ENCODE data around the gene SRCIN1.

Gene SRCIN1

DNA sequence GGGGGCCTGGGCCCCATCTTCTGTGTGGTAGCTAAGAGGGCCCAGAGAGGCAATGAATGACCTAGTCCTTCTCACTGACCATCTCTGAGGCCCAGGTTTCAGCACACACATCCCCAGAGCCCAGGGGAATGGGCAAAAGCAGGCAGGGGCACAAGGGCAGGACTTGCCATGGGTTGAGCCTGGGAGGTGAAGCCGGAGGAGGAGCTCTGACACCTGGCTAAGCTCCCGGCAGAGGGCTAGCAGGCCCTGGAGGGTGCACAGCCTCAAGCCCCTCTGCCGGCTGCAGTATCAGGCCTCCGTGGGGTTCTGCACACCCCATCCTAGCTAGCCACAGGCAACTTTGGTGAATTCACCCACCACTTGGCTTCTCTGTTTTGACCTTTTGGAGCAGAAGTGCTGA is 5.3 kb downstream of the SRCIN1 start:
- in situ Hi-C loops (cut with MboI; ENCODE audit: low sequenced_read_pairs) = no loop called here

DNA sequence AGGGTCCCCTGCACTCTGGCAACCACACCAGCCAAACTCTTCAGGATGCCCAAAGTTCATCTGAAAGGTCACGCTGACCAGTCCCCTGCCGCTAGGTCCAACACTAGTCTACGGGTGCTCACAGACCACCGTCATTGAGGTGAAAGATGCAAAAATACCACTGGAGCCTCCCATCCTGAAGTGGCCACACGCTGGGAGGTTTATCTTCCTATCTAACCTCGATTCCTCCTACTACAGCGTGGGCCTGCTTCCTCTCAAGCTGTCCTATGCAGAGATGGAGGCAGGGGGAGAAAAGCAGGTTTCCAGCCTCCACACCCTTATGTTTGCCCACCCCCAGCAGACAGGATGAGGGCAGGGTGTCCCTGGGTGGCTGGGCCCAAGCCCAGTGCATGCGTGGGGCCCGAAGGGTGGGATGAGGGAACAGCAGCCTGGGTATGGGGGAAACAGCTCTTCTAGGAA is 6.3 kb downstream of the SRCIN1 start:
- in situ Hi-C loops (cut with MboI; ENCODE audit: low sequenced_read_pairs) = no loop called here

DNA sequence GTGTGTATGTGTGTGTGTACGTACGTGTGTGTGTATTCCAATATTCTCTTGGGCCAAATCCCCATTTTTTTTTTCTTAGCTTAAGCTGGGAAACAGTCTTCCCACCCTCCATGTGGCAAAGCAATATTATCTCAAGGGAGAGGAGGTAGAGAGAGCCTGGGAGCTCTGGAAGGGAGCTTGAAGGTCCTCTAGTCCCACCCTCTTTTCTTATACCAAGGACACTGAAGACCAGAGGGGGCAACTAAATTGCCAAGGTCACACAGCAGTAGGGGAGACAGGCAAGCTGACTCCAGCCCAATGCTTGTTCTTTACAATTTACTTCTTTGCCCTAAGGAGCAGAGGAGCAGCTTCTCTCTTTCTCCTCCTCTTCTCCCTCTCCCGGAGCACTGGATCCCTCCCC is 6.8 kb downstream of the SRCIN1 start:
- in situ Hi-C loops (cut with MboI; ENCODE audit: low sequenced_read_pairs) = no loop called here

DNA sequence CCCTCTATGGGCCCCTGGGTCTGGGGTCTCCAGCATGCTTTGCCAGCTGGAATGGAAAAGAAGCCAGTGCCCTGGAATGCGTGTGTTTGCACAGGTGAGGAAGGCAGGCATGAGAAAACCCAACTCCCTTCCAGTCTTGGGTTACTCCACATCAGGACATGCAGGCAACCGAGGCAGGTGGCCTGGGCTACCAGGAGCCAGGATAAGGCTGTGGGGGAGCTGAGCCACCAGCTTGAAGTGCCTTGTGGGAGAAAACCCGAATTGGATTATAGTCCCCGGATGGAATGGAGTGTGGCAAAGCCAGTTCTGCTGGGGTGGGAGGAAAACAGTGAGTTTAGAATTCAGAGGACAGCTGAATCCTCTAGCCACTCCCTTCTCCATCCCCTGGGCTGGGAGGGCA is 7.2 kb downstream of the SRCIN1 start:
- in situ Hi-C loops (cut with MboI; ENCODE audit: low sequenced_read_pairs) = no loop called here

DNA sequence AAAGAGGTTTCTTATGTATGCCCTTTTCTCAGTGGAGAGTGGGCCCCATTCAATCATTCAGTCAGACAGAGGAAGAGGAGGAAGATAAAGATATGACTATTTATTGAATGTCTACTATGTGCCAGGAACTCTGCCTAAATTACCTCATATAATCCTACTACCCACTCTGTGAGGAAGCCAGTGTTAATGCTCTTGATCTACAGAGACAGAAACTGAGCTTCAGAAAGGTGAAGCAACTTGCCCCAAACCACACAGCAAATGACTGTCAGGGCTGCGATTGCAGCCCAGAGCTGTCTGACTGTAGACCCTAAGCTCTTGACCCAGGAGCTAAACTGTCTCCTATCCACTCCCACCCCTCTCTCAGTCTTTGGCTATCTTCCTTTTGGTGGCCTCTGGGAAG is 8.4 kb downstream of the SRCIN1 start:
- in situ Hi-C loops (cut with MboI; ENCODE audit: low sequenced_read_pairs) = no loop called here

DNA sequence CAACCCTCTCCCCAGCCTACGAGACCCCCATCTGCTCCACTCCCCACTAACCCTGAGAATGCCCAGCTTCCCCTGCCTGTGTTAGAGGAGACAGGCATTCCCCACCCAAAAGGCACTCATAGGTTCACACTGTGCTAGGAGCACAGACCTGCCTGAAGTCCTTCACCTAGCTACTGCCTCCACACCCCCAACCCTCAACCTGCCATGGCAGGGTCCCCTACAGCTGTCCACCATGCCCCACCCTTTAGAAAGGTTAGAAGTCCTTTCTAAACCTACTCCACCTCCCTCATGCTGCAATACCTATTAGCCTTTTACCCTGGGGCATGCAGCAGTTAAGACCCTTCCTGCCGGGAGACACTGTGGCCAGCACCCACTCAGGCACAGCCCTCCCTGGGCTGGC is 9.1 kb downstream of the SRCIN1 start:
- in situ Hi-C loops (cut with MboI; ENCODE audit: low sequenced_read_pairs) = no loop called here

DNA sequence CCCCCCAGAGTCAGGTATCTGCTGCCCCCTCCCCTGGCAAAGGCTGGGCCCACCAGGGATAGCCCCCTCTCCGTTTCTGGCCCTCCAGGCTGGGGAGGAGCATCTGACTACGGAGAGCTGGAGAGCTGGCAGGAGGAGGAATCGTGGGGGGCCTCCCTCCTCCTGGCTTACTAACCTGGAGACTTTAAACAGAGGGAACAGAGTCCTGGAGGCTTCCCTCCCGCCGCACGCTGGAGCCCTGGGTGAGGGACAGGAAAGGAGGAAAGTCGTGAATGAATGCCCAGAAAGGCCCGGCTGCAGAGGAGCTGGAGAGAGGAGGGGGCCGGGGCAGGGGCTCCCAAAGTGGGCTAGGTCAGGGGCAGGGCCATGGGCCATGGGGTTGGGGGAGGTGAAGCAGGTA is 9.9 kb downstream of the SRCIN1 start:
- in situ Hi-C loops (cut with MboI; ENCODE audit: low sequenced_read_pairs) = no loop called here

DNA sequence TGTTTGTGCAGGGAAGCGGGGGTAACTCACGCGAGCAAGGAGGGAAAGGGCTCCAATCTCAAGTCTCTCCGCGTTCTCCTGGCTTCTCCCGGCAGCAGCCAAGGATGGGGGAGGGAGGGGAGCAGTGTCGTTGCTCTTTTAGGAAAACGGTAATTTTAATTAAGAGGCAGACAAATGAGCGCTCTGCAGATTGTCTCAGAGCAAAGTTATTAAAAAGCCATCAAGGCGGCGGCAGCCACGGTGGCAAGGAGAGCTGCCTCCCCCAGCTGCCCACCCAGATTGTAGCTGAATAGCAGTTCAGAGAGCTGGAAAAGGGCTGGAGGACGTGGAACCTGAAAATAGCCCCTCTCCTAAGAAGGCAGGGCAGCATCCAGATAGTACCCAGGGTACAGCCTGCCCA is 11.6 kb downstream of the SRCIN1 start:
- in situ Hi-C loops (cut with MboI; ENCODE audit: low sequenced_read_pairs) = no loop called here

DNA sequence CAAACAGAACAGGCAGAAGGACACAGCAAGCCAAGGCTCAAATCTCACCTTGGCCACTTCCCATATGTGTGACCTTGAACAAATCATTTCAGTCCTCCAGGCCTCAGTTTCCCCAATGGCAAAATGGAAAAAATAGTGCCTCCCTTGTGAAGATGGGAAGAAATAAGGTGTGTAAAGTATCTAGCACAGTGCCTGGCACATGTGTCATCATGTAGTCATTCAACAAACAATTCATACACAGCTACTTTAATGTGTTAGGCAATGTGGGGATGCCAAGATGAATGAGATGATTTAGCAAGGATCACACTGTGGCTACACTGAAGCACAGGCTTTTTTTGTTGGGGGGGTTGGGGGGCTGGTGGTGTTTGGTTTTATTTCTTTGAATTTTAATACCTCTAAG is 13.3 kb downstream of the SRCIN1 start:
- in situ Hi-C loops (cut with MboI; ENCODE audit: low sequenced_read_pairs) = no loop called here

DNA sequence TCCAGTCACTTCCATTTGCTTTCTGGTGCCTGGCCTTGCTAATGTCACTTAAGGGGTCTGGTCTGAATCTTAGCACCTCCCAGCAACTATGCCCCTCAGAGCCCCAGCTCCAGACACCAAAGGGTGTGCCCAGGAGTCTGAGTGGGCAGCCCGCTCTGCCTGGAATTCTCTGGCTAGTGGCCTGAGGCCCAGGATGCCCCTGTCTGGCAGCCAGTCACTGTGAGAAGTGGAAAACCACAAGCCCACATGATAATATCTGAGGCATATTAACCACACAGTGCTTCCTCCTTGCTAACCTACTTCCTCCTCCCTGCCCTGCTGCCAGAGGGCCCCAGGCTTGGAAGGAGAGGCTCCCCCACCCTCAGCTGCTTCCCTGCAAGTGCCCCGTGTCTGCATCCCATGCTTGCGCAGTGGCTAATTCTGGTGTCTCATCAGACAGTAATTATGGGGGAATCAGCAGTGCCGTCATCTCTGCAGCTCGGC is 14.0 kb downstream of the SRCIN1 start:
- in situ Hi-C loops (cut with MboI; ENCODE audit: low sequenced_read_pairs) = no loop called here

DNA sequence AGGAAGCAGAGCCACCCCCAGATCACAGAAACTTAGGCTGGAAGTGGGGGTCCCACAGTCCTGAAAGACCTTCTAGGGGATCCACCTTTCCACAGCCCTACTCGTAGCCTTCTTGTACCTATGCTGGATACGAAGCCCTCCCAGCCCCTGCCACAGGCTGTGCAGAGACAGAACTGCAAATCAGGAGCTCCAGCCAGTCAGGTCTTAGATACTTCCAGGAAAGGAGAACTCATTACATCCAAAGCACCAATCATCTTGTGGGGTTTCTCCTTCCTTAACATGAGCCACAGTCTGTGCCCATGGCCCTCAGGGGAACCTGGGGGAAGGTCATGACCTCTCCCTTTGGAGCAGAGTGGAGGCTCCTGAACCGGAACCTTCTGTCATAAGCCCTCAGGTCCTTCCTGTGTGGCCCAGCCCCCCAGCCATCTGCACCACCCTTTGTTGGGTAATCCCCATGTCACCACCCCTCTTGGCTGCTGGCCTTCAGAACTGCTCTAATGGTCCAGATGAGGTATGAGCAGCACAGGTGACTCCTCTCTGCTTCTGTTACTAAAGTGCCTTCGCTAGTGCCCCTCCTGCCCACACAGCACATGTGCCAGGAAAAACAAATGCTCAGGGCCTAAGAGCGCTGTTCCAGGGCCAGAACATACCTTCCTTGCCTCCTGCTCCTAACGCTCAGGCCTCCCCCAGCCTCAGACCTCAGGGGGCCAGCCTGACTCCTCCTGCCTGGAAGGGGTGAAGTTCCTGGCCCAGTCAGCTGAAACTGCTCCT is 14.6 kb downstream of the SRCIN1 start:
- in situ Hi-C loops (cut with MboI; ENCODE audit: low sequenced_read_pairs) = no loop called here

DNA sequence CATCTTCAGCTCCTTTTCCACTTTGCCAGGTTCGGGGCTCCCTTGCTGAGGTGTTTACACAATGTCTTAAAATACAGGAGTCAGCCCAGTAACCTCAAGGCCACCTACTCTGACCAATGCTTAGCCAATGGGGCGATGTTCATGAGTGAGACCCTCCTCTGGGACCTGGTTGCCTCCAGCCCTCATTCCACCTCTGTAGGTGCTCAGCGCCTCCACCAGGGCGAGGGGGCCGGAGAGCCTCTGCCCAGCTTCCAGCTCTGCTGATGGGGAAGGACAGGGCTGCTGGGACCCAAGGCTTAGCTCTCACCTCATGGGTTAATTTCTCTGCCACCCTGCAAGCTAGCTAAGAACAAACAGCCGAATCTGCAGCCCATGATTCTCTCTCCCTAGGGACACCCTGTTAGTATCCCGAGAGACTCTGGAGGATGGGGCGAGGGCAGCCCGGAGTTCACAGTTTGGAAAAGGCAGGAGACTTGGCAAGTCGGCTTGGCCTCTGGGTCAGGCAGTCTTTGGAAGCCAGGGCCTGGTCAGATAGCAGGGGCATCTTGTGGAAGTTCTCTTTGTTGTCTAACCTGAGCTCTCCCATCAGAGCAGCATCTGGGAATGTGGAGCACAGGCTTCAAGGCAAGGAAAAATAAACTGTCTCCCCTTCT is 16.2 kb downstream of the SRCIN1 start:
- in situ Hi-C loops (cut with MboI; ENCODE audit: low sequenced_read_pairs) = no loop called here

DNA sequence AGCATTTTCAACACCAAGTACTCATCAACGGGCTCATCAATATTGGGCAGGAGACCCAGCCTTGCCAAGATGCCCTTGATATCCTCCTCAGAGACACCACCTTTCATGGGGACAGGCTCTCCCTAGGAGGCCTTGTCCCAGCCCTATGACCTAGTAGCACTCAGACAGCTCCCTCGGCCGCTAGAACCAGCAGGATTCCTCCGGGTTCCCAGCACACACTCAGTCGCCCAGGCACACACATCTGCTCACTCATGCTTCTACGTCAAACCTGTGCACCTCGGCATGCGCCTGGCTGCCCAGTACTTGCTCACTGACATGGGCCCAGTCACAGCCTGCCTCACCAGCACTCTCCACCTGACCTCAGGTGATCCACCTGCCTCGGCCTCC is 17.0 kb downstream of the SRCIN1 start:
- in situ Hi-C loops (cut with MboI; ENCODE audit: low sequenced_read_pairs) = no loop called here

DNA sequence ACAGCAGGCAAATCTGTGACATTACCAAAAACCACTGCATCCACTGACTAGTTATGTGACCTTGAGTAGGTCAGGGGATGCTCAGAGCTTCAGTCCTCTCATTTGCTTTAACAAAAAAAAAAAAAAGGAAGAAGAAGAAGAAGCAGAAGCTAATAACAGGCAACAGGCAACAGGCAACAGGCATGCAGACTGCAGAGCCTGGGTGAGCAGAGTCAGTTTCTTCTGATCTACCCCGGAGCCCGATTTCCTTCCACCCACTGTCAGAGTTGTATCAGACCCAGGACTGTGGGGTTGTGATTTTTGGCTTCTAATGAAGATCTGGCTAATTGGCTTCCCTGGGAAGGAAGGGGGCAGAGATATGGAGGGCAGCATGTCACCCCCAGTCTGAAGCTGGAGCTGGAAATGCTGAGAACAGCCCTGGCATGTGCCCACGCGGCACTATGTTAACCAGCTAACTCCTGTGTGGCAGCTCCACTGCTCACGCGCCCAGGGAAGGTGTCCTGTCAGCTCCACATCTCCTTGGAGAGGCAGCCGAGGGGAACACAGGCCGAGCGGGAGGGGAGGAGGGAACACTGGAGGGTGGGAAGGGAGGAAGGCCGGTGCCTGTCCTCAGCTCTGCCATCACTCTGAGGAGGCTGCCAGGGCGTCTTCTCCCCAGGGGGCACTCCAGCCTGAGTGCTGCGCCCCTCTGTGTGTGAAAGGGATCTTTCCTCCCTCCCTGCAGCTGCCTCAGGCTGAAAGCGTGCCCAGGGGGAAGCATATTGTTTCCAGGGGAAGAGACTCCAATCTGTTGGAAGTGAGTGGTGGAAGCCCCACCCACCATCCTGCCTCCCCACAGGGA is 17.6 kb downstream of the SRCIN1 start:
- in situ Hi-C loops (cut with MboI; ENCODE audit: low sequenced_read_pairs) = no loop called here

DNA sequence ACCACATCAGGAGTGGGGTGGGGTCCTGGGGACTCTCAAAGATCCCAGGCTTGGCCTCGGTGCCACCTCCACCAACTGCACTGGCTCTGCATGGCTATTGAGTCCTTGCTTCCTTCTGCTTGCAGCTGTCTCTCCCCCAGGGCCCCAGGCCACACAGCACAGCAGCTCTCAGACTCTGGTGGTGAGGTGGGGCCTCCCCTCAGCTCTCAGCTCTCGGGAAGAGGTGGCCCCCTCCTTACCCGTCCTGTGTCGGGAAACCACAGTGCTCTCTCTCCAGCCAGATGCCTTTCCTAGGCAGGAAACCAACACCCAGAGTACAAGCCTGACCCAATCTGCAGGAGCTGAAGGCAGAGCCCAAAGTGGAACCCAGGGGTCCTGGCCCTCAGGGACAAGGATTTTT is 18.5 kb downstream of the SRCIN1 start:
- in situ Hi-C loops (cut with MboI; ENCODE audit: low sequenced_read_pairs) = no loop called here

DNA sequence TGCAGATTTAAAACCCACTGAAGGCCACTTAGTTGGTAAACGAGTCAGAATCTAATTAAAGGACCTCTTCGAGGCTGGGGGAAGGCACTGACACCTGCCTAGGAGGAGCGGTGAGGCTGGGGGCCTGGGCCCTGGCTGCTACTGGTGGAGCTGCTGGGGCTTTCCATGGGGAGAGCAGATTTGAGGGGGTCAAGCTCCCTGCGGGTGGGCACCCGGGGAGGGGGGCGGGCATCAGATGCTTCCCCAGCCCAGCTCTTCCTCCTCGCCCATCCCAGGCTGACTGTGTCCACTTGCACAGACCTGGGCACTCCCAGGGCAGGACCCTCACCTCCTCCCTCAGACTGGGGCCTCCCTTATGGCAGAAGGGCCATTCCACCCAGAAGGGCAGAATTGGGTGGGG is 19.0 kb downstream of the SRCIN1 start:
- in situ Hi-C loops (cut with MboI; ENCODE audit: low sequenced_read_pairs) = no loop called here

DNA sequence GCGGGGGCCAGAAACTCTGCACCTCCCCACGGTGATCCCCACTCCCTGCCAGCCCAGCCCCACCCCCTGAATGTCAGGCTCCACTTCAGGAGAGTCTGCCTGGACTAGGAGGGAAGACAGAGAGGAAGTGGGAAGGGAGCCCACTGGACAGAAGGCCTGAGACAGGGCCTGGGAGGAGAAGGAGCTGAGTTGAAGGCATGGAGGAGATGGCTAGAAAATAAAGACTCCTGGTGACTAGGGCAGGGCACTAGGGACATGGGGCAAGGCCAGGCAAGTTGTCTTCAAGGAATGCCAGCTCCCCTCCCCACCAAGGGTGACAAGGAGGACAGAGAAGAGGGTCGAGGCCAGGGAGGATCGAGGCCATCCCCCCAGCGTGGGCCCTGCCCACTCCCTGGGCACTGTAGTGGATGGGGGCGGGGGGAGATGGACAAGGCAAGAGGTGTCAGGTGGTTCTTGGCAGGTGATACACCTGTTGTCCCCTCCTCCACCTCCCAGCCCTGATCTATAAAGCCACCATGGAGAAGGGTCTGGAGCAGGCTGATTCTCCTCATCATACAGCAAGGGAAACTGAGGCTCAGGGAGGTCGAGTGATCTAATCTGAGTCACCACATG is 19.7 kb downstream of the SRCIN1 start:
- in situ Hi-C loops (cut with MboI; ENCODE audit: low sequenced_read_pairs) = no loop called here

DNA sequence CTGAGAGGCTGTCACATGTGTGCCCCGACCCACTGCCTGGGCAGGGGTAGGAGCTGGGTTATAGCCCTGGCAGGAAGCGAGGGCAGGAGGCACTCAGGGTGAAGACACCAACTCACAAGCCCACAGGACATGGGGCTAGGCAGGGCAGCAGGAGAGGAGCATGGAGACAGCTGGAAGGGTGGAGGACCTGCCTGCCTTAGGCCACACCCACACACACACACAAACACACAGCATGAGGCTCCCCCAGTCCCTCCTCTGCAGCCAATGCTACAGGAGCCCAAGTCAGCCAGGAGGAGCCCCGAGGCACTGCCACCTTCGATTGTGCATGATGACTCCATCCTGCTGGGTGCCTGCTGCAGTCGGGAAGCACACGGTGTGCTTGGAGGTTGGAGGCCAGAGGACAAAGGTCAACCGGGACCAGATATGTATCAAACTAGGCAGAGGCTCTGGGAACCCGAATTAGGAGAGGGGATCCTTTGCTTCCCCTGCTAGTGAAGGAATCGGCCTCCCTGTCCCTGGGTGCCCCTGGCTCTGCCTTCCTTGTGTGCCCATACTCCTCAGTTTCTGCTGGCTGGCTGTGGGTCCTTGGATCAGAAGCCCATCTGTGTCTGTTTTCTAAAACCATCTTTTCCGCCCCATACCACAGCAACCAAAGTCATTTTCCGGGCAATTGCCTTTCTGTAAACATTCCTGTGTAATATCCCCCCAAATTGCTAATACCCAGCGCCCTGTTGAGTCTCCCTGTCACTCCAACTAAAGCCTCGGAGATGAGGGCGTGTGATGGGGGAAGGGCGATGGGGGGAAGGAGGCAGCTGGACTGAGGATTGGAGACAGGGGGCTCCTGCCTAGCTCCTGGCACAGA is 20.5 kb downstream of the SRCIN1 start:
- in situ Hi-C loops (cut with MboI; ENCODE audit: low sequenced_read_pairs) = no loop called here

DNA sequence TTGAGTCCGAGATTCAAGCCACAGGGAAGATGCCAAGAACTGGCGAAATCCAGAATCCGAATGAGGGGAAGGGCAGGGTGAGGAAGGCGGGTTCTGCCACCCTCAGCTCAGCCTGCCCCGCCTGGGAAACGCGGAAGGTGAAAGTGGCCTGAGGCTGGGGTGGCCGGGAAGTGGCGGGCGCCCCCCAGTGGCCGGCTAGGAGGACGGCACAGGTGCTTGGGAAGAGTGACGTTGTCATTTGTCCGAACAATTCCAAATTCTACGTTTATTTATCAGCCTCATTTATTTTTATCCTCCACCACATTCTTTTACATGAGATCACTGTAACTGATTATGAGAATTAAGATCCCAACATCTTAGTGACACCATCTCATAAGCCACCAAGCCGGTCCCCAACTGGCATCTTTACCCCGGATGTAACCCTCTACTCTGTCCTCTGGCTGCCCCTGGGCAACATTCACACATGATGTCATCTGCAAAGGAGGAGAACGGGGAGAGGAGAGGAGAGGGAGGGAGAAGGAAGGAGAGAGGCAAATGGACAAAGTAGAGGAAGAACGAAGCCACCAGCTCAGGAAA is 21.3 kb downstream of the SRCIN1 start:
- in situ Hi-C loops (cut with MboI; ENCODE audit: low sequenced_read_pairs) = no loop called here

DNA sequence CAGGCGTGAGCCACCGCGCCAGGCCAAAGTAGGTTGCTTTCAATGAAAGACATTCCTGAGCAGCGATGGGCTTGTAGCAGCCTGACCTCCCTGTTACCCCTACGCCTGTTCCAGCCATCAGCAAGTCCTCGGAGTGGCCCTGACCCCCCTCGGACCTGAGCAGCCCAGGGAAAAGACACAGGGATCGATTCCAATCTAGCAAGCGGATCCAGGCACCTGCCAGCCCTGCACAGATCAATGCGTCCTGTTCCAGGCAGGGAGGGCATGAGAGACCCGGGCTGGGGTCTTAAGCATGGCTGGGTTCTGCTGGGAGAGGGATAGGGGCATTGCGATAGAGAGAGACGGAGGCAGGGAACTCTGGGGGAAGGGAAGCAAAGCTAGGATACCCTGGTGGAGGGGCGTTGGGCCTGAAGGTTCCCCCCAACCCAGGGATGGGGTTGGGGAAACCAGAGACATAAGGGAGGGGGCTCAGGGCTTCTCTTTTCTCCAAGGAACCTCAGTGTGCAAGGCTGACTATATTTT is 21.9 kb downstream of the SRCIN1 start:
- in situ Hi-C loops (cut with MboI; ENCODE audit: low sequenced_read_pairs) = no loop called here
